SK-N-SH (cell line): ENCODE results near the gene WWOX. TPM values are rescaled to one million over a fixed set of nuclear protein-coding genes. Genes with fewer than 3 reads are reported as not detected.

ENCODE experiments used
- CTCF ChIA-PET: fragments of 300-600, 350-600 bp; formaldehyde crosslinking; extraction: SDS; loops from one replicate; lab custom pipeline; 2021; lab: Yijun Ruan, JAX
- POLR2A ChIA-PET: fragments of 350-600 bp; sonication (Branson Sonifier 250); formaldehyde crosslinking; extraction: SDS; loops from one replicate; lab custom pipeline; 2020; ENCODE audit warnings: antibody characterized with exemption, inconsistent platforms; lab: Yijun Ruan, JAX
- DNase-seq: peaks from one replicate; pipeline ENCODE4 v3.0.0; 2012
- H2AFZ ChIP-seq: fragments of 200-600 bp; sonication (generic); 2 replicates; pipeline ENCODE4 v1.8.1; 2016; ENCODE audit warnings: antibody characterized with exemption, mild to moderate bottlenecking, low read depth
- H3F3A ChIP-seq: fragments of 200-600 bp; sonication (generic); replicated peaks from 2 replicates; pipeline ENCODE3; 2016; ENCODE audit warnings: antibody characterized with exemption, mild to moderate bottlenecking; ENCODE audit not compliant: insufficient read depth
- H3K27ac ChIP-seq, 2 experiments: fragments of 200-500 bp in 1 of 2; fragments of 200-600 bp in 1 of 2; sonication (Bioruptor generic) in 1 of 2; sonication (generic), shearing (Covaris generic) in 1 of 2; 2 replicates each; pipeline versions ENCODE4 v1.5.1 to v1.6.1; 2014 to 2016; ENCODE audit warnings: low read depth in 2 of 2, inconsistent platforms in 1 of 2, low read length in 1 of 2, mild to moderate bottlenecking in 1 of 2, mixed read lengths in 1 of 2
- H3K27me3 ChIP-seq: fragments of 200-600 bp; sonication (generic), shearing (Covaris generic); 2 replicates; pipeline ENCODE4 v1.6.1; 2016; ENCODE audit warnings: mixed run types; ENCODE audit not compliant: insufficient read depth
- H3K36me3 ChIP-seq, 2 experiments: fragments of 200-500 bp in 1 of 2; fragments of 200-600 bp in 1 of 2; sonication (Bioruptor generic) in 1 of 2; sonication (generic) in 1 of 2; replicated peaks in 1 of 2; 2 replicates each; pipeline versions ENCODE3 to v1.5.1; 2014 to 2016; ENCODE audit warnings: low read length in 1 of 2, mild to moderate bottlenecking in 1 of 2; ENCODE audit not compliant: insufficient read depth in 2 of 2, control insufficient read depth in 1 of 2
- H3K4me1 ChIP-seq, 2 experiments: fragments of 200-500 bp in 1 of 2; fragments of 200-600 bp in 1 of 2; sonication (Bioruptor generic) in 1 of 2; sonication (generic), shearing (Covaris generic) in 1 of 2; 2 replicates each; pipeline versions ENCODE4 v1.5.1 to v1.6.1; 2014 to 2016; ENCODE audit warnings: low read depth in 1 of 2, low read length in 1 of 2, mixed run types in 1 of 2; ENCODE audit not compliant: insufficient read depth in 2 of 2, control insufficient read depth in 1 of 2
- H3K4me2 ChIP-seq: fragments of 200-600 bp; sonication (generic), shearing (Covaris generic); 2 replicates; pipeline ENCODE4 v1.6.1; 2017; ENCODE audit warnings: mixed run types
- H3K4me3 ChIP-seq, 2 experiments: fragments of 200-500 bp in 1 of 2; fragments of 200-600 bp in 1 of 2; sonication (Bioruptor generic) in 1 of 2; sonication (generic), shearing (Covaris generic) in 1 of 2; 2 replicates each; pipeline versions ENCODE4 v1.5.1 to v1.8.1; 2014 to 2016; ENCODE audit warnings: low read depth in 2 of 2, inconsistent platforms in 1 of 2, low read length in 1 of 2, mild to moderate bottlenecking in 1 of 2, mixed read lengths in 1 of 2, moderate library complexity in 1 of 2
- H3K79me2 ChIP-seq: fragments of 200-600 bp; sonication (generic); 2 replicates; pipeline ENCODE4 v1.8.1; 2017; ENCODE audit warnings: mild to moderate bottlenecking; ENCODE audit not compliant: insufficient read depth
- H3K9ac ChIP-seq: fragments of 200-600 bp; sonication (generic); 2 replicates; pipeline ENCODE4 v1.6.1; 2017; ENCODE audit warnings: mixed run types
- H3K9me2 ChIP-seq: fragments of 200-600 bp; sonication (generic); 2 replicates; pipeline ENCODE4 v1.6.1; 2017; ENCODE audit warnings: mixed run types
- H3K9me3 ChIP-seq: fragments of 200-600 bp; sonication (generic); 2 replicates; pipeline ENCODE4 v1.6.1; 2017; ENCODE audit warnings: mixed run types, mild to moderate bottlenecking, moderate library complexity
- H4K20me1 ChIP-seq: fragments of 200-600 bp; sonication (generic); 2 replicates; pipeline ENCODE4 v1.6.1; 2017; ENCODE audit warnings: mild to moderate bottlenecking, mixed run types; ENCODE audit not compliant: insufficient read depth
- ELF1 ChIP-seq: IDR thresholded peaks from 2 replicates; pipeline ENCODE4 v1.4.0; 2012
- EP300 ChIP-seq, 2 experiments: IDR thresholded peaks; 2 replicates each; pipeline versions ENCODE4 v1.4.0 to v1.6.1; 2012; ENCODE audit warnings: borderline replicate concordance in 1 of 2, low read depth in 1 of 2, low read length in 1 of 2
- EZH2phosphoT487 ChIP-seq: fragments of 200-600 bp; sonication (generic); IDR thresholded peaks from 2 replicates; pipeline ENCODE4 v1.6.1; 2017; ENCODE audit warnings: low read depth, mixed run types, mild to moderate bottlenecking, antibody characterized with exemption, moderate library complexity, borderline replicate concordance
- FOXJ3 ChIP-seq: sonication (generic); formaldehyde crosslinking; IDR thresholded peaks from 2 replicates; pipeline ENCODE4 v1.5.1; 2020; ENCODE audit warnings: mild to moderate bottlenecking, missing genetic modification reagents
- FOXM1 ChIP-seq: IDR thresholded peaks from 2 replicates; pipeline ENCODE4 v1.4.0; 2012; ENCODE audit warnings: low read depth, mild to moderate bottlenecking
- JUND ChIP-seq: IDR thresholded peaks from 2 replicates; pipeline ENCODE4 v1.4.0; 2012
- NFIC ChIP-seq: IDR thresholded peaks from 2 replicates; pipeline ENCODE4 v1.4.0; 2012; ENCODE audit warnings: borderline replicate concordance
- NRF1 ChIP-seq: IDR thresholded peaks from 2 replicates; pipeline ENCODE4 v1.6.1; 2012; ENCODE audit warnings: low read depth, mild to moderate bottlenecking, low read length
- RAD21 ChIP-seq: IDR thresholded peaks from 2 replicates; pipeline ENCODE4 v1.6.1; 2012; ENCODE audit warnings: mild to moderate bottlenecking, low read length
- RCOR1 ChIP-seq: fragments of 150-350 bp; IDR thresholded peaks from 2 replicates; pipeline ENCODE4 v1.6.1; 2017; ENCODE audit warnings: antibody characterized with exemption, low read length
- RFX5 ChIP-seq: IDR thresholded peaks from 2 replicates; pipeline ENCODE4 v1.6.1; 2012; ENCODE audit warnings: mild to moderate bottlenecking, improper control_type of control experiment, low read length
- SIN3A ChIP-seq: IDR thresholded peaks from 2 replicates; pipeline ENCODE4 v1.6.1; 2012; ENCODE audit warnings: low read depth, mild to moderate bottlenecking, low read length, moderate library complexity, borderline replicate concordance
- TAF1 ChIP-seq: IDR thresholded peaks from 2 replicates; pipeline ENCODE4 v1.6.1; 2012; ENCODE audit warnings: low read depth, mild to moderate bottlenecking, low read length, moderate library complexity, borderline replicate concordance
- TEAD4 ChIP-seq: IDR thresholded peaks from 2 replicates; pipeline ENCODE4 v1.4.0; 2012; ENCODE audit warnings: mild to moderate bottlenecking, borderline replicate concordance; ENCODE audit not compliant: insufficient read depth
- WGBS: methylation state at CpG from one replicate; pipeline ENCODE4 v1.1.6; 2017; ENCODE audit warnings: low lambda C conversion rate; 5-methylcytosine and 5-hydroxymethylcytosine counted together
- polyA plus RNA-seq, 3 experiments: library from polyadenylated mRNA; depleted of rRNA; stranded (reverse); fragments of >200 nt; gene quantifications; 2 replicates each; pipeline ENCODE4 v1.2.3, GENCODE V29; 2012
- TF ChIP-seq, protein P1 (sequence below): IDR thresholded peaks from 2 replicates; pipeline ENCODE4 v1.4.0; 2012; ENCODE audit warnings: low read depth, borderline replicate concordance
- TF ChIP-seq, protein P2 (sequence below): fragments of 150-350 bp; IDR thresholded peaks from 2 replicates; pipeline ENCODE4 v1.6.1; 2016; ENCODE audit warnings: mild to moderate bottlenecking, low read depth, low read length
- TF ChIP-seq, protein P3 (sequence below): fragments of 200-600 bp; sonication (generic); IDR thresholded peaks from 2 replicates; pipeline ENCODE4 v1.6.1; 2017; ENCODE audit warnings: antibody characterized with exemption, mild to moderate bottlenecking, moderate library complexity

The WWOX gene
- polyA plus RNA-seq, 1 of the 3 experiments (the other 2 are of a cell fraction) = 10.8 TPM

DNA sequence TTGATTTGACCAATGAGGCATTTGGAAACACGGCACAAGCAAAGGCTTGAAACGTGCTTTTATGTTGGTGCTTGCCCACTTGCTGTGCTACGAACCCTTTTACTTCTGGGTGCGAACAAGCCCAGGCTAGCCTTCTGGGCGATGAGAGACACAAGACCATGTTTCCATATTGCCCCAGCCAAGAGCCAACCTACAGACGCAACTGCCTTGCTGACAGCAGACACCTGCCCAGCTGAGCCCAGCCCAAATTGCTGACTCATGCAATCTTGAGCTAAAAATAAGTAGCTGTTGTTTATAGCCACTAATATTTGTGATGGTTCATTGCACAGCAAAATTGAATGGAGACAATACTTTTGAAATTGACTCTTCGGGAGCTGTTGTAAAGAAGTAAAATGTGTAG, 464.5 kb downstream of the WWOX start:
- Histone ChIP-seq H3K27me3 (no peaks in the 10 kb centered on the region), H3K79me2 (no peaks in the 10 kb centered on the region), H3K9ac (no peak overlapping the region), H3K27ac (no peak overlapping the region), H3F3A (no peaks in the 10 kb centered on the region), H3K9me2 (no peaks in the 10 kb centered on the region), H3K36me3 (no peaks in the 10 kb centered on the region), H4K20me1 (no peaks in the 10 kb centered on the region), H2AFZ (no peak overlapping the region), H3K4me1 (no peaks in the 10 kb centered on the region; a peak in 1 of 4 replicates), H3K4me3 (no peak overlapping the region), H3K9me3 (no peaks in the 10 kb centered on the region), H3K4me2 (no peak overlapping the region)
- DNase-seq = no peak
- TF ChIP-seq NRF1 = no peak
- TF ChIP-seq RAD21 = no peak
- CTCF ChIA-PET = no interaction called here
- WGBS = 42% methylated on average over 2 of the region's 7 CpGs
- POLR2A ChIA-PET = interaction anchor here (0.6 kb wide), 1 partner anchor 99 kb away, joined by 3 read pairs; no protein-coding TSS in a partner anchor

DNA sequence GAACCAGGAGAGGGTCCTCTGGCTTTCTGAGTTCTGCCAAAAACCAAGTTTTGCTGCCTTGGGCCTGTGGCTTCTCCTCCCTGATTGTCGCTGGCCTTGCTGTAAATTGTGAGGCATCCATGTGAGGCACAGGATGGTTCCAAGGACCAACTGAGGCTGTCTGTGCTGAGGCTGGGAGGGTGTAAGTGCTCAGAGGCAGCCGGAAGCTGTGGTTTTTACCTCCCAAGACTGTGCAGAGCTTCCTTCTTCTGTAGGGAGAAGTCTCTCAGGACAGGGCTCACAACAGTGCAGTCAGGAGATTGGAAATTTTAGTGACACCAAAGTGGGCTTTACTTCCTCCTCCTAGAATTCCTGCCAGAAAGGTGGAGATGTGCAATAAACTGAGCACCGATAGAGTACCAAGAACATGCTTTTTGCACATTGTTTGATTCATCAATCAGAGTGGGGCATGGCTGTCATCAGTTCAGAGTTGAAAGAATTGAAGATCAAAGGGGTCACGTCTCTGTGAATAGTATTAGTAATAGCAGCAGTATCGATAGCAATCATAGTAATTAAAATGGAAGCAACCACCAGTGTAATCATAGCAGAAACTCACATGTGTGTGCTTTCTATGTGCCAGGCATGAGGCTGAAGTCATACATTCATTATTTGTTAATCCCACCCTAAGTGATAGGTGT, 467.1 kb downstream of the WWOX start:
- Histone ChIP-seq H2AFZ (no peak overlapping the region), H3K4me3 (no peak overlapping the region), H3K4me2 (no peak overlapping the region), H3K9ac (no peak overlapping the region), H3K36me3 (no peaks in the 10 kb centered on the region), H3K27ac (no peak overlapping the region), H3K79me2 (no peaks in the 10 kb centered on the region), H4K20me1 (no peaks in the 10 kb centered on the region), H3K27me3 (no peaks in the 10 kb centered on the region), H3K9me3 (no peaks in the 10 kb centered on the region), H3K4me1 (no peaks in the 10 kb centered on the region; a peak in 1 of 4 replicates), H3F3A (no peaks in the 10 kb centered on the region), H3K9me2 (no peaks in the 10 kb centered on the region)
- no peak for TF ChIP-seq FOXJ3 (CRISPR knock-in tag)
- TF ChIP-seq, protein P1, sequence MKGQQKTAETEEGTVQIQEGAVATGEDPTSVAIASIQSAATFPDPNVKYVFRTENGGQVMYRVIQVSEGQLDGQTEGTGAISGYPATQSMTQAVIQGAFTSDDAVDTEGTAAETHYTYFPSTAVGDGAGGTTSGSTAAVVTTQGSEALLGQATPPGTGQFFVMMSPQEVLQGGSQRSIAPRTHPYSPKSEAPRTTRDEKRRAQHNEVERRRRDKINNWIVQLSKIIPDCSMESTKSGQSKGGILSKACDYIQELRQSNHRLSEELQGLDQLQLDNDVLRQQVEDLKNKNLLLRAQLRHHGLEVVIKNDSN = no peak
- TF ChIP-seq NRF1 = no peak
- TF ChIP-seq TEAD4 = no peak
- TF ChIP-seq JUND = no peak
- TF ChIP-seq EP300 (IDR thresholded peaks at IDR 0.05; ENCODE audit: borderline replicate concordance in 1 of 2, low read depth in 1 of 2, low read length in 1 of 2) = no peak
- no peak for TF ChIP-seq SIN3A
- no peak for TF ChIP-seq RFX5
- no peak for TF ChIP-seq RCOR1
- no peak for TF ChIP-seq FOXM1
- TF ChIP-seq, protein P2, sequence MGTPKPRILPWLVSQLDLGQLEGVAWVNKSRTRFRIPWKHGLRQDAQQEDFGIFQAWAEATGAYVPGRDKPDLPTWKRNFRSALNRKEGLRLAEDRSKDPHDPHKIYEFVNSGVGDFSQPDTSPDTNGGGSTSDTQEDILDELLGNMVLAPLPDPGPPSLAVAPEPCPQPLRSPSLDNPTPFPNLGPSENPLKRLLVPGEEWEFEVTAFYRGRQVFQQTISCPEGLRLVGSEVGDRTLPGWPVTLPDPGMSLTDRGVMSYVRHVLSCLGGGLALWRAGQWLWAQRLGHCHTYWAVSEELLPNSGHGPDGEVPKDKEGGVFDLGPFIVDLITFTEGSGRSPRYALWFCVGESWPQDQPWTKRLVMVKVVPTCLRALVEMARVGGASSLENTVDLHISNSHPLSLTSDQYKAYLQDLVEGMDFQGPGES = no peak
- TF ChIP-seq, protein P3, sequence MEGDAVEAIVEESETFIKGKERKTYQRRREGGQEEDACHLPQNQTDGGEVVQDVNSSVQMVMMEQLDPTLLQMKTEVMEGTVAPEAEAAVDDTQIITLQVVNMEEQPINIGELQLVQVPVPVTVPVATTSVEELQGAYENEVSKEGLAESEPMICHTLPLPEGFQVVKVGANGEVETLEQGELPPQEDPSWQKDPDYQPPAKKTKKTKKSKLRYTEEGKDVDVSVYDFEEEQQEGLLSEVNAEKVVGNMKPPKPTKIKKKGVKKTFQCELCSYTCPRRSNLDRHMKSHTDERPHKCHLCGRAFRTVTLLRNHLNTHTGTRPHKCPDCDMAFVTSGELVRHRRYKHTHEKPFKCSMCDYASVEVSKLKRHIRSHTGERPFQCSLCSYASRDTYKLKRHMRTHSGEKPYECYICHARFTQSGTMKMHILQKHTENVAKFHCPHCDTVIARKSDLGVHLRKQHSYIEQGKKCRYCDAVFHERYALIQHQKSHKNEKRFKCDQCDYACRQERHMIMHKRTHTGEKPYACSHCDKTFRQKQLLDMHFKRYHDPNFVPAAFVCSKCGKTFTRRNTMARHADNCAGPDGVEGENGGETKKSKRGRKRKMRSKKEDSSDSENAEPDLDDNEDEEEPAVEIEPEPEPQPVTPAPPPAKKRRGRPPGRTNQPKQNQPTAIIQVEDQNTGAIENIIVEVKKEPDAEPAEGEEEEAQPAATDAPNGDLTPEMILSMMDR = no peak
- TF ChIP-seq NFIC = no peak
- TF ChIP-seq EZH2phosphoT487 = no peak
- no peak for TF ChIP-seq TAF1
- no peak for TF ChIP-seq ELF1
- no peak for DNase-seq
- CTCF ChIA-PET = interaction anchor here (0.6 kb wide), 1 partner anchor 892 kb away, joined by 3 read pairs; no protein-coding TSS in a partner anchor
- WGBS = 65% methylated on average over 5 of the region's 5 CpGs
- POLR2A ChIA-PET = no interaction called here
